ENCODE results near the gene UVRAG.

Gene UVRAG

DNA sequence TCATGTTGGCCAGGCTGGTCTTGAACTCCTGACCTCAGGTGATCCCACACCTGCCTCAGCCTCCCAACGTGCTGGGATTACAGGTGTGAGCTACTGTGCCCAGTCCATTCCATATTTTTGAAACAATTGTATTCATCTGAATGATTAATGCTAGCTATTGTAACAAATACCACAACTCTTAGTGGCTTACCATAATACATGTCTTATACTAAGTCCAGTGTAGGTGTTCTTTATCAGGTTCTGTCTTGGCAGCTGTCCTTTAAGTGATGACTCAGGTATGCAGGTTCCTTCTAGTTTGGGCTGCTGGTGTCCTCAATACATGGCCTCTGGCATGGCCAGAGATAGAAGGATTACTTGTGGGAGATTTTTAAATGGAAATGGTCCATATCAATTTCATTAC, 39.0 kb downstream of the UVRAG start:
- TF ChIP-seq POLR2AphosphoS5 (IDR thresholded peaks at IDR 0.05; ENCODE audit: low read depth) (no peak), SPI1 (IDR thresholded peaks at IDR 0.05; ENCODE audit: borderline replicate concordance, low read depth) (no peak), CTCF (IDR thresholded peaks at IDR 0.05; ENCODE audit: insufficient read depth, low read length) (no peak), GABPA (IDR thresholded peaks at IDR 0.05; ENCODE audit: low read depth) (no peak)
- TF ChIP-seq, protein P1, sequence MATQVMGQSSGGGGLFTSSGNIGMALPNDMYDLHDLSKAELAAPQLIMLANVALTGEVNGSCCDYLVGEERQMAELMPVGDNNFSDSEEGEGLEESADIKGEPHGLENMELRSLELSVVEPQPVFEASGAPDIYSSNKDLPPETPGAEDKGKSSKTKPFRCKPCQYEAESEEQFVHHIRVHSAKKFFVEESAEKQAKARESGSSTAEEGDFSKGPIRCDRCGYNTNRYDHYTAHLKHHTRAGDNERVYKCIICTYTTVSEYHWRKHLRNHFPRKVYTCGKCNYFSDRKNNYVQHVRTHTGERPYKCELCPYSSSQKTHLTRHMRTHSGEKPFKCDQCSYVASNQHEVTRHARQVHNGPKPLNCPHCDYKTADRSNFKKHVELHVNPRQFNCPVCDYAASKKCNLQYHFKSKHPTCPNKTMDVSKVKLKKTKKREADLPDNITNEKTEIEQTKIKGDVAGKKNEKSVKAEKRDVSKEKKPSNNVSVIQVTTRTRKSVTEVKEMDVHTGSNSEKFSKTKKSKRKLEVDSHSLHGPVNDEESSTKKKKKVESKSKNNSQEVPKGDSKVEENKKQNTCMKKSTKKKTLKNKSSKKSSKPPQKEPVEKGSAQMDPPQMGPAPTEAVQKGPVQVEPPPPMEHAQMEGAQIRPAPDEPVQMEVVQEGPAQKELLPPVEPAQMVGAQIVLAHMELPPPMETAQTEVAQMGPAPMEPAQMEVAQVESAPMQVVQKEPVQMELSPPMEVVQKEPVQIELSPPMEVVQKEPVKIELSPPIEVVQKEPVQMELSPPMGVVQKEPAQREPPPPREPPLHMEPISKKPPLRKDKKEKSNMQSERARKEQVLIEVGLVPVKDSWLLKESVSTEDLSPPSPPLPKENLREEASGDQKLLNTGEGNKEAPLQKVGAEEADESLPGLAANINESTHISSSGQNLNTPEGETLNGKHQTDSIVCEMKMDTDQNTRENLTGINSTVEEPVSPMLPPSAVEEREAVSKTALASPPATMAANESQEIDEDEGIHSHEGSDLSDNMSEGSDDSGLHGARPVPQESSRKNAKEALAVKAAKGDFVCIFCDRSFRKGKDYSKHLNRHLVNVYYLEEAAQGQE (IDR thresholded peaks at IDR 0.05; ENCODE audit: insufficient replicate concordance, low read depth): no peak
- no peak for DNase-seq (ENCODE audit: low read depth in 1 of 2, low spot score in 1 of 2)

DNA sequence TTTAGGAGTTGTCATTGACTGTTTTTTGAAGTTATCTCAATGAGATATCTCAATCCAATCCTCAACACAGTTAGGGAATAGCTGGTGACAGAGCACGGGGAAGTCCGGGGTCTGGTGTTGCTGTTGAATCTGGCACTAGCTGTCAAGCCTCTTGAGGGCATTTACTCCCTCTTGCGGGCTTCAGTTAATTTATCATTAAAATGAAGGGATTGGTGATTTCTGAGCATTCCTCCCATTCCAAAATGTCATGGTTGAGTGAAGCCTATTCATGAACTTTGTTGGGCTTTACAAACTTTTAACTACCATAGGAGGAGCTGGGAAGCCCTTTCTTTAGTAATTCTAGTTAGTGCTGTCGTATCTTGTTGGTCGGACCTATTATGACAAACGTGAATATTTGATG, 40.2 kb downstream of the UVRAG start:
- H3K27ac ChIP-seq (replicated peaks): no peak overlapping the region
- DNase-seq (ENCODE audit: low read depth in 1 of 2, low spot score in 1 of 2): no peak
- no peak overlapping the region for H3K4me3 ChIP-seq (replicated peaks; ENCODE audit: insufficient read depth, low read length)
- TF ChIP-seq POLR2AphosphoS5 (IDR thresholded peaks at IDR 0.05; ENCODE audit: low read depth): no peak
- no peak for TF ChIP-seq GABPA (IDR thresholded peaks at IDR 0.05; ENCODE audit: low read depth)
- no peak for TF ChIP-seq SPI1 (IDR thresholded peaks at IDR 0.05; ENCODE audit: borderline replicate concordance, low read depth)
- no peak for TF ChIP-seq CTCF (IDR thresholded peaks at IDR 0.05; ENCODE audit: insufficient read depth, low read length)
- TF ChIP-seq, protein P1 (IDR thresholded peaks at IDR 0.05; ENCODE audit: insufficient replicate concordance, low read depth): no peak
- H3K27me3 ChIP-seq (ENCODE audit: insufficient read depth, poor library complexity, severe bottlenecking): no peaks in the 10 kb centered on the region

More for the DNA sequence above, 39.0 kb downstream of the UVRAG start:
- Histone ChIP-seq H3K27ac (replicated peaks) (no peak overlapping the region), H3K27me3 (ENCODE audit: insufficient read depth, poor library complexity, severe bottlenecking) (no peaks in the 10 kb centered on the region), H3K4me3 (replicated peaks; ENCODE audit: insufficient read depth, low read length) (no peak overlapping the region)

DNA sequence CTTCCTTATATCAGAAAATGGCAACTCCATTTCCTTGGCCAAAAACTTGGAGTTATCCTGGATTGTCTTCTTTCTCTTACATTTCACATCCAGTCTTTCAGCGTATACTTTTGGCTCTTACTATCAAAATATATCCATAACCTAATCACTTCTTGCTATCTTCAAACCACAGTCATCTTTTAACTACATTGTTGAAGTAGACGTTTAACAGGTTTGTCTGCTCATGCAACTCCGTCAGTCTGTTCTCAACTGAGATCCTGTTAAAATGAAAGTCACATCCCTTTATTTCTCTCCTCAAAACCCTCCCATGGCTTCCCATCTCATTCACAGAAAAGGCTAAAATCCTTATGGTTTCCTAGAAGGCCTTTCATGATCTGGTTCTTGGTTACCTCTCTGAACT, 41.9 kb downstream of the UVRAG start:
- Histone ChIP-seq H3K4me3 (replicated peaks; ENCODE audit: insufficient read depth, low read length) (no peak overlapping the region), H3K27ac (replicated peaks) (no peak overlapping the region), H3K27me3 (ENCODE audit: insufficient read depth, poor library complexity, severe bottlenecking) (no peaks in the 10 kb centered on the region)
- TF ChIP-seq CTCF (IDR thresholded peaks at IDR 0.05; ENCODE audit: insufficient read depth, low read length): no peak
- TF ChIP-seq SPI1 (IDR thresholded peaks at IDR 0.05; ENCODE audit: borderline replicate concordance, low read depth): no peak
- TF ChIP-seq POLR2AphosphoS5 (IDR thresholded peaks at IDR 0.05; ENCODE audit: low read depth): no peak
- TF ChIP-seq GABPA (IDR thresholded peaks at IDR 0.05; ENCODE audit: low read depth): no peak
- TF ChIP-seq, protein P1 (IDR thresholded peaks at IDR 0.05; ENCODE audit: insufficient replicate concordance, low read depth): no peak
- no peak for DNase-seq (ENCODE audit: low read depth in 1 of 2, low spot score in 1 of 2)

Data from HL-60 (cell line).